Measurements from ENCODE around the gene MAD1L1.

The MAD1L1 gene

GRCh38 chr7:1852517-1853430 is 380.0 kb downstream of the MAD1L1 start:
- Histone ChIP-seq H3K27ac (no peak overlapping the region), H3K9ac (ENCODE audit: insufficient read length) (no peak overlapping the region), H3K4me3 (no peak overlapping the region), H3K36me3 (ENCODE audit: insufficient read depth, low read length) (no peaks in the 10 kb centered on the region), H3K9me3 (ENCODE audit: low read depth, low read length) (no peaks in the 10 kb centered on the region)
- DNase-seq (ENCODE audit: low read depth, low spot score) = no peak
- TF ChIP-seq FOXP2 (optimal IDR thresholded peaks at IDR 0.05; ENCODE audit: control extremely low read depth, extremely low read length, insufficient read depth) (no peak), EZH2 (IDR thresholded peaks at IDR 0.05) (no peak)

- Histone ChIP-seq H3K9ac (ENCODE audit: insufficient read length) (no peak overlapping the region), H3K9me3 (ENCODE audit: low read depth, low read length) (no peaks in the 10 kb centered on the region), H3K27ac (no peak overlapping the region), H3K36me3 (ENCODE audit: insufficient read depth, low read length) (no peaks in the 10 kb centered on the region), H3K4me3 (no peak overlapping the region)
- DNase-seq (ENCODE audit: low read depth, low spot score) = no peak
- TF ChIP-seq FOXP2 (optimal IDR thresholded peaks at IDR 0.05; ENCODE audit: control extremely low read depth, extremely low read length, insufficient read depth) (no peak), POLR2AphosphoS5 (IDR thresholded peaks at IDR 0.05; ENCODE audit: borderline replicate concordance, low read depth, low read length) (no peak), EZH2 (IDR thresholded peaks at IDR 0.05) (no peak)
These were observed 380.8 kb downstream of the MAD1L1 start for GRCh38 chr7:1851721-1852516.

GRCh38 chr7:1850976-1851571 is 381.7 kb downstream of the MAD1L1 start:
- H3K9ac ChIP-seq (ENCODE audit: insufficient read length) = no peak overlapping the region
- no peak for DNase-seq (ENCODE audit: low read depth, low spot score)
- no peaks in the 10 kb centered on the region for H3K9me3 ChIP-seq (ENCODE audit: low read depth, low read length)
- H3K27ac ChIP-seq = no peak overlapping the region
- no peak overlapping the region for H3K4me3 ChIP-seq
- no peaks in the 10 kb centered on the region for H3K36me3 ChIP-seq (ENCODE audit: insufficient read depth, low read length)
- TF ChIP-seq EZH2 (IDR thresholded peaks at IDR 0.05) (no peak), POLR2AphosphoS5 (IDR thresholded peaks at IDR 0.05; ENCODE audit: borderline replicate concordance, low read depth, low read length) (no peak), FOXP2 (optimal IDR thresholded peaks at IDR 0.05; ENCODE audit: control extremely low read depth, extremely low read length, insufficient read depth) (no peak)

GRCh38 chr7:1850111-1850975 is 382.4 kb downstream of the MAD1L1 start:
- no peak overlapping the region for H3K9ac ChIP-seq (ENCODE audit: insufficient read length)
- no peak overlapping the region for H3K27ac ChIP-seq
- H3K9me3 ChIP-seq (ENCODE audit: low read depth, low read length) = no peaks in the 10 kb centered on the region
- no peaks in the 10 kb centered on the region for H3K36me3 ChIP-seq (ENCODE audit: insufficient read depth, low read length)
- no peak overlapping the region for H3K4me3 ChIP-seq
- TF ChIP-seq POLR2AphosphoS5 (IDR thresholded peaks at IDR 0.05; ENCODE audit: borderline replicate concordance, low read depth, low read length) (no peak), EZH2 (IDR thresholded peaks at IDR 0.05) (no peak), FOXP2 (optimal IDR thresholded peaks at IDR 0.05; ENCODE audit: control extremely low read depth, extremely low read length, insufficient read depth) (no peak)
- DNase-seq (ENCODE audit: low read depth, low spot score) = no peak

- DNase-seq (ENCODE audit: low read depth, low spot score) = no peak
- Histone ChIP-seq H3K36me3 (ENCODE audit: insufficient read depth, low read length) (no peaks in the 10 kb centered on the region), H3K4me3 (no peak overlapping the region), H3K27ac (no peak overlapping the region), H3K9me3 (ENCODE audit: low read depth, low read length) (no peaks in the 10 kb centered on the region), H3K9ac (ENCODE audit: insufficient read length) (no peak overlapping the region)
- TF ChIP-seq FOXP2 (optimal IDR thresholded peaks at IDR 0.05; ENCODE audit: control extremely low read depth, extremely low read length, insufficient read depth) (no peak), POLR2AphosphoS5 (IDR thresholded peaks at IDR 0.05; ENCODE audit: borderline replicate concordance, low read depth, low read length) (no peak), EZH2 (IDR thresholded peaks at IDR 0.05) (no peak)
These were observed 383.2 kb downstream of the MAD1L1 start for GRCh38 chr7:1849351-1850041.

- no peak for TF ChIP-seq POLR2AphosphoS5 (IDR thresholded peaks at IDR 0.05; ENCODE audit: borderline replicate concordance, low read depth, low read length)
- no peak for TF ChIP-seq FOXP2 (optimal IDR thresholded peaks at IDR 0.05; ENCODE audit: control extremely low read depth, extremely low read length, insufficient read depth)
- TF ChIP-seq EZH2 (IDR thresholded peaks at IDR 0.05) = no peak
- no peak for DNase-seq (ENCODE audit: low read depth, low spot score)
- no peak overlapping the region for H3K27ac ChIP-seq
- H3K9me3 ChIP-seq (ENCODE audit: low read depth, low read length) = no peaks in the 10 kb centered on the region
- no peak overlapping the region for H3K9ac ChIP-seq (ENCODE audit: insufficient read length)
- H3K4me3 ChIP-seq = no peak overlapping the region
- no peaks in the 10 kb centered on the region for H3K36me3 ChIP-seq (ENCODE audit: insufficient read depth, low read length)
These were observed 383.8 kb downstream of the MAD1L1 start for GRCh38 chr7:1848911-1849311.

- no peak for DNase-seq (ENCODE audit: low read depth, low spot score)
- Histone ChIP-seq H3K36me3 (ENCODE audit: insufficient read depth, low read length) (no peaks in the 10 kb centered on the region), H3K27ac (no peak overlapping the region), H3K9me3 (ENCODE audit: low read depth, low read length) (no peaks in the 10 kb centered on the region), H3K4me3 (no peak overlapping the region), H3K9ac (ENCODE audit: insufficient read length) (no peak overlapping the region)
- TF ChIP-seq POLR2AphosphoS5 (IDR thresholded peaks at IDR 0.05; ENCODE audit: borderline replicate concordance, low read depth, low read length) (no peak), EZH2 (IDR thresholded peaks at IDR 0.05) (no peak), FOXP2 (optimal IDR thresholded peaks at IDR 0.05; ENCODE audit: control extremely low read depth, extremely low read length, insufficient read depth) (no peak)
These were observed 384.6 kb downstream of the MAD1L1 start for GRCh38 chr7:1848013-1848640.
